Cardiac fibroblast (primary cell): ENCODE measurements around the gene EIPR1.

Experiments
- DNase-seq, 2 donors: peaks; one replicate each; pipeline versions ENCODE4 v3.0.0 to v3.0.0-alpha.2; 2010; ENCODE audit warnings: low read depth in 2 of 2
- H3K4me3 ChIP-seq, 2 donors: replicated peaks in 1 of 2; 1 replicate in 1 of 2; 2 replicates in 1 of 2; pipeline ENCODE4 v1.5.1; 2011; ENCODE audit warnings: low read depth in 2 of 2, low read length in 2 of 2, mild to moderate bottlenecking in 2 of 2, moderate library complexity in 1 of 2
- TF ChIP-seq, protein P1 (sequence below): IDR thresholded peaks from one replicate; pipeline ENCODE4 v1.5.1; 2011; ENCODE audit warnings: low read depth, mild to moderate bottlenecking, low read length, inconsistent platforms

EIPR1 gene

DNA sequence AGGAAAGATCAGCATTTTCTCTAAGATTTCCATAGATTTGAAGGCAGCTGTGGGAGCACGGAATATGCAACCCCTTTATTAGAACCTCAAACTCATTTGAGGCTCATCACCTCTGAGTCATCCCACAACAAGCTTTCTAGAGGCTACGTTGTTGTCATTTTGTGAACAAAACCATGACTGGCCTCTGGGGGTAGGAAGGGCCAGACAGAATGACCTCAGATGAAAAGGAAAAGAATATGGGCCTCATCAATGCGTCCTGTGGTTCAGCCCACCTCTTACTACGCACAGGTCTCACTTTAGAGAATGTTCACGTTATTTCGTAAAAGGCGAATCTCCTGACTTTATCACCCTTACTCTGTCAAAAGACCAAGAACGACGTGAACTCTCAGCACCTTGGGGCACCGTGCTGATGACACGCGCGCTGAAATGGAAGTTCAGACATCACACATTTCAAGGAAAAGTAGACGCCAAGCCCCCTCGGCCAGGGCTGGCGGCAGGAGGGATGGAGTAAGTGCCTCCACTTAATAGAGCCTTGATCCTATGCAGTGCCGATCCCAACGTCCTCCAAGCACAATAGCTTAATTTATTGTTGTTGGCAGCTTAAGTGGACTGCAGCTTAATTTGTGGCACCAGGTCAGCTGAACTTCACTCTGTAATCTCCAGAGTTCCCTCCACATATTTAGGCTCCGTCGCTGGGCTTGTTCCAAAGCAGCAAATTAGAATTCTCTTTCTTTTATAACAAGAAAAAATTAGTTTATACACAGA, 208.3 kb downstream of the EIPR1 start:
- TF ChIP-seq, protein P1, sequence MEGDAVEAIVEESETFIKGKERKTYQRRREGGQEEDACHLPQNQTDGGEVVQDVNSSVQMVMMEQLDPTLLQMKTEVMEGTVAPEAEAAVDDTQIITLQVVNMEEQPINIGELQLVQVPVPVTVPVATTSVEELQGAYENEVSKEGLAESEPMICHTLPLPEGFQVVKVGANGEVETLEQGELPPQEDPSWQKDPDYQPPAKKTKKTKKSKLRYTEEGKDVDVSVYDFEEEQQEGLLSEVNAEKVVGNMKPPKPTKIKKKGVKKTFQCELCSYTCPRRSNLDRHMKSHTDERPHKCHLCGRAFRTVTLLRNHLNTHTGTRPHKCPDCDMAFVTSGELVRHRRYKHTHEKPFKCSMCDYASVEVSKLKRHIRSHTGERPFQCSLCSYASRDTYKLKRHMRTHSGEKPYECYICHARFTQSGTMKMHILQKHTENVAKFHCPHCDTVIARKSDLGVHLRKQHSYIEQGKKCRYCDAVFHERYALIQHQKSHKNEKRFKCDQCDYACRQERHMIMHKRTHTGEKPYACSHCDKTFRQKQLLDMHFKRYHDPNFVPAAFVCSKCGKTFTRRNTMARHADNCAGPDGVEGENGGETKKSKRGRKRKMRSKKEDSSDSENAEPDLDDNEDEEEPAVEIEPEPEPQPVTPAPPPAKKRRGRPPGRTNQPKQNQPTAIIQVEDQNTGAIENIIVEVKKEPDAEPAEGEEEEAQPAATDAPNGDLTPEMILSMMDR: no peak
- H3K4me3 ChIP-seq: no peak overlapping the region
- DNase-seq: peak; percentile 10 to 65

DNA sequence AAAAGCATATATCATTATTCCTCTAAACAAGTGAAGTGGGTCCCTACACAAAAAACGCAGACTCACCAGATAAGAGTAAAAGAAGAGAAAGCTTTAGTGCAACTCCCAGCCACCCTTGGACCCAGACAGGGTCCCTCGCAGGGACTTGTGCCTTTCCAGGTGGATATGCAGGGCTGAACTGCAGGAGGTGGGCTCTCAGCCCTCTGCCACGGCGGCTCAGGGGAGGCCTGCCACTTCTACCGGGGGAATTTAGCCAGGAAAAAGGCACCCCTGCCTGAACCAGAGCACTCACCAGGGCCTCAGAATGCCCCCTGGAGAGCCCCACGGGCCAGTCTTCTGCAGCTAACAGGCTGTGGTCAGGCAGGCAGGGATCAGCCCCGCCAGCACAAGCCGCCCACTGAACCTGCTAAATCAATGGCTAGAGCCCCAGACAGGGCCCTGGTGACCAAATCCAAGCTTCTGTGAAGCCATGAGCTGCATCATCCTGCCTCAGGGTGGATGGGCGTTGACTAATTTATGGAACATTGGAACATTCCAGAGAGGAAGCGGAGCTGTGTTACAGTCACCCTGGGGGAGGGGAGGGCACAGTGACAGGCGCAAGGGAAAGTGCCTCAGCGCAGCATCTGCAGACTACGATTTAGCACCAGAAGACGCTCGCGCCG, 209.3 kb downstream of the EIPR1 start:
- peak; percentile 26 to 53 for DNase-seq
- H3K4me3 ChIP-seq: no peak overlapping the region
- TF ChIP-seq, protein P1: no peak

DNA sequence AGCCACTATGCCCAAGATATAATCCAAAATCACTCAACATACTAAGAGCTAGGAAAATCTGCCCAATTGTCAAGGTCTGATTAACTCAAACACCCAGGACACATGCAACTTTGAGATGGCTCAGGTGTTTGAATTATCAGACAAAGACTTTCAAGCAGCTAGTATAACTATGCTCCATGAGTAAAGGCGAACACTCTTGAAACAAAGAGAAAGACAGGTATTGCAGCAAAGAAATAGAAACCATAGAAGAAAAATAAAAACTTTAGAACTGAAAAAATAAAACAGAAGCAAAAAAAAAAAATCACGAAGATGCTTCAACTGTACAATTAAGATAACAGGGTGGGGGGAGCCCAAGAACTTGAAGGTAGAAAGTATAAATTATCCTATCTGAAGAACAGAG, 214.2 kb downstream of the EIPR1 start:
- TF ChIP-seq, protein P1: no peak
- no peak overlapping the region for H3K4me3 ChIP-seq
- DNase-seq: no peak

DNA sequence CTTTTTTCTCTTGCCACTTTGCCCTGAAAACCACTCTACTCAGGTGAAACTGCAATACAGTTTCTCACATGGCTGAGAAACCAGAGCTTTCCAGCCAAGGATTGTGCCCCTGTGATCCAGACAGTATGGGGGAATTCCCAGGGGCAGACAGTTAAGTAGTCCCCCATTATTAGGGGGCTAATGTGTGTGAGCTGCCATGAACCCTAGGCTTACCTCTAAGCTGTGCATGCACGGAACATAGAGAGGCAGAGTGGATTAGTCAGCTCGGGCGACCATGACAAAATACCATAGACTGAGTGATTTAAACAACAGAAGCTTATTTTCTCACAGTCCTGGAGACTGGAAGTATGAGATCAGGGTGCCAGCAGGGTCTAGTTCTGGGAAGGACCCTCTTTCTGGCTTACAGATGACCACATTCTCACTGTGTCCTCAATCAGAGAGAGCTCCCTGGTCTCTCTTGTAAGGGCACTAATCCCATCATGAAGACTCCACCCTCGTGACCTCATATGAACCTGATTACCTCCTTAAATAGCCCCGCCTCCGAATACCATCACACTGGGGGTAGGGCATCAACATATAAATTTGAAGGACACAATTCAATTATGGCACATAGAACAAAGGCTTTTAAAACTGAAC, 215.1 kb downstream of the EIPR1 start:
- TF ChIP-seq, protein P1: no peak
- no peak for DNase-seq
- H3K4me3 ChIP-seq: no peak overlapping the region

DNA sequence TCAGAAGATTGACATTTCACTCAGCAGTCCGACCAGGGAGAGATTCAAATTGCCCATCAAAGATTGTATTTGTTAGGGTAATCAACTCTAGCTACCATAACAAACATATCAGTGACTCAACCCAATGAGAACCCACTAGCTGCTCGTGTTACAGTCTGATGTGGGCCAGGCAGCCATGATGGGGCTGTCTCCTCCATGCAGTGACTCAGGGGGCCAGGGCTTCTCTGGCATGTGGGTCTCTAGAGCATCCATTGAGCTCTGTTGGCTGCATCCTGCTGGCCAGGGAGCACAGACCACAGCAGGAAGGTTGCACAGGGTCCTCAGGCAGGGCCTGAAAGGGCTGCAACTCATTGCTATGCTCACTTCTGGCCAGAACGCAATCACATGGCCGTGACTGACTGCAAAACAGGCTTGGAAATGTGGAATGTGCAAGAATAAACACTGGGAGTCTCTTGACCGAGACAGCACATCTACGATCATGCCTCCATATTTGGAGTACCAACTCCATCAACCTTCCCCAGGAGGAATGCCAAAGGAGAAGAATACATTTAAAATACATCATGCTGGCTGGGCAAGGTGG, 216.8 kb downstream of the EIPR1 start:
- H3K4me3 ChIP-seq: no peak overlapping the region
- TF ChIP-seq, protein P1: no peak
- DNase-seq: no peak

DNA sequence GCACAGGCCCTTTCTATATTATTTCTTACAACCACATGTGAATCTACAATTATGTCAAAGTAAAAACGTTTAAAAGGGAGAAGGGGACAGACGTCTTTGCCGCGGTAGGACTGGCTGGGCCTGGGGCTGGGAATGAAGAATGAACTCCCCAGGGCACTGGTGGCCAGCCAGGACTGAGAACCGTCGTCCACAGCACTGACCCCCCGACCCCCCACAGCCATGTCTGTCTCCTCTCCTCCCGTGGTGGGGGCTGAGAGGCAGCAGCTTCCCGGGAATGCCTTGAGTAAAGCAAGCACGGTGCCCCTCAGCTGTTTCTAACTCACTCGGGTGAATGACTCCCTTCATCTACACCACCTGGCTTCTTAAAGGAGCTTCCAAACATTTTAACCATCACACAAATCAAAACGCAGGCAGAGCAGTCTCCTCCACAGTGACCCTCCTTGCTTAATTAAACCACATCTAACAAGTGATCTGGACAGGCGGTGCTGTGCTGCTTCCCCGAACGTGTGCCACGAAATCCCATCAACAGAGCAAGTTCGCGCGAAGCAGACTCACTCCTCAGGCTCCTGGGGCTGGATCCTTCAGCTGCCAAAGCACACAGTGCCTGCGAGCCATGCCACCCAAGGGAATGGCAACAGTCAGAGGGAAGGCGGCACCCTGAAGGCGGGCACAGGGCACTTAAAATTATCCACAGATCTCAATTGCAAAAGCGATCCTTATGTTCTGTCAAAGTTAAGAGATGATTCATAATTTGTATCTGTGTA, 217.7 kb downstream of the EIPR1 start:
- no peak for DNase-seq
- H3K4me3 ChIP-seq: no peak overlapping the region
- TF ChIP-seq, protein P1: no peak
